Endothelial cell of umbilical vein (primary cell): Measurements from ENCODE around the gene UBA52.

Experiments used
- EZH2 ChIP-seq: IDR thresholded peaks from 2 replicates; pipeline ENCODE4 v1.6.1; 2012; ENCODE audit warnings: borderline replicate concordance, low read depth, mild to moderate bottlenecking, moderate library complexity, low read length, inconsistent platforms; ENCODE audit not compliant: severe bottlenecking
- TF ChIP-seq, protein P1 (sequence below), 2 donors: IDR thresholded peaks; 1 replicate in 1 of 2; 2 replicates in 1 of 2; pipeline ENCODE4 v1.5.1; 2011; ENCODE audit warnings: low read length in 2 of 2, mild to moderate bottlenecking in 2 of 2, moderate library complexity in 2 of 2, control low read depth in 1 of 2, inconsistent platforms in 1 of 2, low read depth in 1 of 2; ENCODE audit not compliant: insufficient read depth in 1 of 2; ENCODE audit errors: extremely low read depth in 1 of 2
- TF ChIP-seq, protein P2 (sequence below): IDR thresholded peaks from 2 replicates; pipeline ENCODE4 v1.6.1; 2011; ENCODE audit not compliant: insufficient read depth, insufficient read length

DNA sequence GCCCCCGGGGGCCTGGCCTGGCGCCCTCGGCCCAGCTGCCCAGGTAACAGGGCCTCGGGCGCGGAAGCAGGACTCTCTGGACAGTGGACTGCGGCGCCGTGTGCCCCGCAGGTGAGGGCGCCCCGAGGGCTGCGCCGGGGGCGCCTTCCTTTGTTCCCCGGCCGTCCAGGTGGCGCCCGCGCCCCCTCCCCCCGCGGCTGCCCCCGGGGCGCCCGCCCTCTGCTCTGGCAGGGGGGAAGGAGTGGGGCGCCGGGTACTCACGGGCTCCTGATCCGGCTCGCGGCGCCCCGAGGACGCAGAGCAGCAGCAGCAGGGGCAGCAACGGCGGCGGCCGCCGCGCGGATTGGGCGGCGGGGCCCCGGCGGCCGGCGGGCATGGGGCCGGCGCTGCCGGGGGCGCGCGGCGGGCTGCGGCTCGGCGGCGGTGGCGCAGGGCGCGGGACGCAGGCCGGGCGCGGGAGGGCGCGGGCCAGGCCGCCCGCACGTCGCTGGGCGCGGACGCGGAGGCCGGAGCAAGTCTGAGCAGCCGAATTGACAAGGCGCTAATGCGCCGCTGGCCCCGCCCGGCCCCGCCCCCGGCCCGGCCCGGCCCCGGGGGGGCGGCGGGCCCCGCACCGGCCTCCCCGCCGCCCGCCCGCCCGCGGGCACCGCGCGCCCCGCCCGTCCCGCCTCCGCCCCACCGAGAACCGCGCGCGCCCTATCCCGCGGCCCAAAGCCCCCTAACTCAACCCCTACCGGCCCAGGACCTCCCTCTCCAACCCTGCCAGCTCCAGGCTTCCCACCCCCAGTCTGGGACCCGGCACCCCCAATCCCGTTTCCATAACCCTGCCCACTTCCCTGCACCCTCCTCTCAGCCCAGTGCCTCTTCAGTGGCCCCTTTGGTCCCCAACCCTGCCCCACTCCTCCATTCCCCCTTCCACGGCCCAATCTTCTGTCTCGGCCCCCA lies 34.9 kb downstream of the UBA52 start, which contains the start of gene CRLF1:
- TF ChIP-seq, protein P1, sequence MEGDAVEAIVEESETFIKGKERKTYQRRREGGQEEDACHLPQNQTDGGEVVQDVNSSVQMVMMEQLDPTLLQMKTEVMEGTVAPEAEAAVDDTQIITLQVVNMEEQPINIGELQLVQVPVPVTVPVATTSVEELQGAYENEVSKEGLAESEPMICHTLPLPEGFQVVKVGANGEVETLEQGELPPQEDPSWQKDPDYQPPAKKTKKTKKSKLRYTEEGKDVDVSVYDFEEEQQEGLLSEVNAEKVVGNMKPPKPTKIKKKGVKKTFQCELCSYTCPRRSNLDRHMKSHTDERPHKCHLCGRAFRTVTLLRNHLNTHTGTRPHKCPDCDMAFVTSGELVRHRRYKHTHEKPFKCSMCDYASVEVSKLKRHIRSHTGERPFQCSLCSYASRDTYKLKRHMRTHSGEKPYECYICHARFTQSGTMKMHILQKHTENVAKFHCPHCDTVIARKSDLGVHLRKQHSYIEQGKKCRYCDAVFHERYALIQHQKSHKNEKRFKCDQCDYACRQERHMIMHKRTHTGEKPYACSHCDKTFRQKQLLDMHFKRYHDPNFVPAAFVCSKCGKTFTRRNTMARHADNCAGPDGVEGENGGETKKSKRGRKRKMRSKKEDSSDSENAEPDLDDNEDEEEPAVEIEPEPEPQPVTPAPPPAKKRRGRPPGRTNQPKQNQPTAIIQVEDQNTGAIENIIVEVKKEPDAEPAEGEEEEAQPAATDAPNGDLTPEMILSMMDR (IDR thresholded peaks at IDR 0.05; ENCODE audit: extremely low read depth in 1 of 2, insufficient read depth in 1 of 2, low read depth in 1 of 2, low read length in 2 of 2) = no peak
- peak; percentile 94 for TF ChIP-seq EZH2
- TF ChIP-seq, protein P2, sequence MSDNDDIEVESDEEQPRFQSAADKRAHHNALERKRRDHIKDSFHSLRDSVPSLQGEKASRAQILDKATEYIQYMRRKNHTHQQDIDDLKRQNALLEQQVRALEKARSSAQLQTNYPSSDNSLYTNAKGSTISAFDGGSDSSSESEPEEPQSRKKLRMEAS = no peak
